ENCODE measurements around the gene MMP24.

- TF ChIP-seq CTCF (IDR thresholded peaks at IDR 0.05; ENCODE audit: low read depth, low read length, missing input control) (no peak), RAD21 (IDR thresholded peaks at IDR 0.05) (peak in 1 of 2 donors; percentile 16), SP1 (IDR thresholded peaks at IDR 0.05) (peak; percentile 65), YY1 (IDR thresholded peaks at IDR 0.05) (no peak), TAF1 (conservative IDR thresholded peaks at IDR 0.05) (peak; percentile 59), ZBTB33 (IDR thresholded peaks at IDR 0.05) (no peak), REST (IDR thresholded peaks at IDR 0.05) (peak; percentile 51), EGR1 (IDR thresholded peaks at IDR 0.05; ENCODE audit: low read depth in 2 of 2) (no peak), JUND (IDR thresholded peaks at IDR 0.05) (peak in 1 of 2 donors; percentile 16), MAX (IDR thresholded peaks at IDR 0.05) (no peak), FOXA1 (IDR thresholded peaks at IDR 0.05) (no peak), HNF4A (conservative IDR thresholded peaks at IDR 0.05) (peak in 1 of 2 donors; percentile 27), GABPA (IDR thresholded peaks at IDR 0.05 in 1 of 2, conservative IDR thresholded peaks at IDR 0.05 in 1 of 2) (peak in 1 of 2 donors; percentile 45), ATF3 (IDR thresholded peaks at IDR 0.05) (no peak)
These were observed 51.3 kb downstream of the MMP24 start, which contains the start of gene MMP24OS for GRCh38 chr20:35277531-35278395.

Data from liver (tissue), 3 donors.